Left lung (tissue), 10 donors: ENCODE data around the gene ARSI. TPM values are rescaled to one million over a fixed set of nuclear protein-coding genes. Genes with fewer than 3 reads are reported as not detected.

Source experiments
- ATAC-seq: fragments of 200-7000 bp; cut with Tn5 transposase; one replicate; pipeline ENCODE4 v1.9.1; 2020; ENCODE audit warnings: moderate library complexity
- DNase-seq, 4 donors: peaks; one replicate each; pipeline ENCODE4 v3.0.0-alpha.2; 2013 to 2020
- H3K27ac ChIP-seq, 2 donors: fragments of 200-600 bp; sonication (generic) in 1 of 2; one replicate each; pipeline versions ENCODE4 v1.5.0 to v1.8.0; 2020 to 2021
- H3K27me3 ChIP-seq, 2 donors: fragments of 200-600 bp; sonication (generic) in 1 of 2; one replicate each; pipeline versions ENCODE4 v1.5.0 to v1.8.0; 2020 to 2021
- H3K36me3 ChIP-seq, 2 donors: fragments of 200-600 bp; sonication (generic) in 1 of 2; one replicate each; pipeline versions ENCODE4 v1.5.0 to v1.8.0; 2020 to 2021
- H3K4me1 ChIP-seq, 2 donors: fragments of 200-600 bp; one replicate each; pipeline ENCODE4 v1.8.0; 2021
- H3K4me3 ChIP-seq, 2 donors: fragments of 200-600 bp; sonication (generic) in 1 of 2; one replicate each; pipeline versions ENCODE4 v1.5.0 to v1.8.0; 2020 to 2021; ENCODE audit warnings: mild to moderate bottlenecking in 1 of 2
- H3K9me3 ChIP-seq, 2 donors: fragments of 200-600 bp; sonication (generic) in 1 of 2; one replicate each; pipeline versions ENCODE4 v1.5.0 to v1.8.0; 2020 to 2021
- CTCF ChIP-seq, 2 donors: fragments of 200-600 bp; sonication (generic) in 1 of 2; IDR thresholded peaks; one replicate each; pipeline versions ENCODE4 v1.5.0 to v1.8.0; 2021; ENCODE audit warnings: antibody characterized with exemption in 2 of 2
- intact Hi-C, 2 donors: fragments of 100-400 bp; cut with DNase I; formaldehyde crosslinking; loops; one replicate each; pipeline versions ENCODE4 v1.11.2 to v1.14.2; 2022
- polyA plus RNA-seq, 6 donors: library from polyadenylated mRNA; unstranded; fragments of 120-200 nt; gene quantifications; one replicate each; pipeline ENCODE4 v1.2.1, GENCODE V29; 2013; ENCODE audit not compliant: insufficient read length in 6 of 6
- total RNA-seq, 2 donors: library from RNA; stranded (reverse); fragmentation: NEBNext Ultra II Directional; extraction: Animal tissue kit (Norgen Biotek cat#: 25700); gene quantifications; one replicate each; pipeline ENCODE4 v1.2.1, GENCODE V29; 2021
- donor health status: DM: no; HTN: yes; CAD: no.
- donor health status: DM: no; HTN: no; CAD: no.

ARSI gene
- total and polyA plus RNA-seq, 8 donors = 6.6 to 31.8 (median 21.5) TPM

GRCh38 chr5:150339165-150339564 lies 36.5 kb upstream of the ARSI start:
- Histone ChIP-seq H3K9me3 (no peaks in the 10 kb centered on the region), H3K27me3 (no peaks in the 10 kb centered on the region), H3K4me3 (no peak overlapping the region), H3K4me1 (no peaks in the 10 kb centered on the region), H3K27ac (no peak overlapping the region), H3K36me3 (no peaks in the 10 kb centered on the region)
- no peak for ATAC-seq
- TF ChIP-seq CTCF (IDR thresholded peaks at IDR 0.05) = no peak
- intact Hi-C loops = no loop called here
- DNase-seq = no peak

GRCh38 chr5:150338546-150338945 lies 35.8 kb upstream of the ARSI start:
- ATAC-seq (no peak), DNase-seq (no peak)
- TF ChIP-seq CTCF (IDR thresholded peaks at IDR 0.05) = no peak
- Histone ChIP-seq H3K4me1 (no peaks in the 10 kb centered on the region), H3K27ac (no peak overlapping the region), H3K4me3 (no peak overlapping the region), H3K27me3 (no peaks in the 10 kb centered on the region), H3K9me3 (no peaks in the 10 kb centered on the region), H3K36me3 (no peaks in the 10 kb centered on the region)
- intact Hi-C loops = no loop called here

GRCh38 chr5:150335778-150336177 lies 33.1 kb upstream of the ARSI start:
- Histone ChIP-seq H3K9me3 (no peaks in the 10 kb centered on the region), H3K27ac (no peak overlapping the region), H3K4me1 (no peaks in the 10 kb centered on the region), H3K4me3 (no peak overlapping the region), H3K27me3 (no peaks in the 10 kb centered on the region), H3K36me3 (no peaks in the 10 kb centered on the region)
- DNase-seq (no peak), ATAC-seq (no peak)
- intact Hi-C loops = no loop called here
- TF ChIP-seq CTCF (IDR thresholded peaks at IDR 0.05) = no peak

GRCh38 chr5:150333400-150333799 lies 30.7 kb upstream of the ARSI start:
- Histone ChIP-seq H3K4me3 (no peak overlapping the region), H3K36me3 (no peaks in the 10 kb centered on the region), H3K27me3 (no peaks in the 10 kb centered on the region), H3K4me1 (no peaks in the 10 kb centered on the region), H3K27ac (no peak overlapping the region), H3K9me3 (no peaks in the 10 kb centered on the region)
- intact Hi-C loops = no loop called here
- no peak for TF ChIP-seq CTCF (IDR thresholded peaks at IDR 0.05)
- ATAC-seq = no peak
- DNase-seq = no peak

- TF ChIP-seq CTCF (IDR thresholded peaks at IDR 0.05) = no peak
- DNase-seq = no peak
- no peaks in the 10 kb centered on the region for H3K36me3 ChIP-seq
- H3K27me3 ChIP-seq = no peaks in the 10 kb centered on the region
- H3K4me3 ChIP-seq = no peak overlapping the region
- no peak overlapping the region for H3K27ac ChIP-seq
- intact Hi-C loops = no loop called here
- H3K9me3 ChIP-seq = no peaks in the 10 kb centered on the region
- H3K4me1 ChIP-seq = no peaks in the 10 kb centered on the region
- no peak for ATAC-seq
These were observed 27.5 kb upstream of the ARSI start for GRCh38 chr5:150329881-150330876.
